ENCODE data around the gene CADPS. TPM values are rescaled to one million over a fixed set of nuclear protein-coding genes. Genes with fewer than 3 reads are reported as not detected.

The CADPS gene
- polyA plus RNA-seq, 1 experiment, result 0.12 TPM

- Histone ChIP-seq H3K4me3 (ENCODE audit: low read depth, low read length) (no peak overlapping the region), H3K27ac (ENCODE audit: low read depth, low read length) (no peak overlapping the region), H3K27me3 (ENCODE audit: control insufficient read depth, insufficient read depth, low read length) (peaks cover 77% of the 10 kb centered on the region), H3K9me3 (ENCODE audit: control insufficient read depth, insufficient read depth, low read length) (peaks cover 7% of the 10 kb centered on the region; the same call in 1 of the 2 replicates)
- ChIA-PET CTCF (no interaction called here), POLR2A (no interaction called here)
- DNase-seq (ENCODE audit: low read depth, low spot score), result no peak
- TF ChIP-seq, protein P1, sequence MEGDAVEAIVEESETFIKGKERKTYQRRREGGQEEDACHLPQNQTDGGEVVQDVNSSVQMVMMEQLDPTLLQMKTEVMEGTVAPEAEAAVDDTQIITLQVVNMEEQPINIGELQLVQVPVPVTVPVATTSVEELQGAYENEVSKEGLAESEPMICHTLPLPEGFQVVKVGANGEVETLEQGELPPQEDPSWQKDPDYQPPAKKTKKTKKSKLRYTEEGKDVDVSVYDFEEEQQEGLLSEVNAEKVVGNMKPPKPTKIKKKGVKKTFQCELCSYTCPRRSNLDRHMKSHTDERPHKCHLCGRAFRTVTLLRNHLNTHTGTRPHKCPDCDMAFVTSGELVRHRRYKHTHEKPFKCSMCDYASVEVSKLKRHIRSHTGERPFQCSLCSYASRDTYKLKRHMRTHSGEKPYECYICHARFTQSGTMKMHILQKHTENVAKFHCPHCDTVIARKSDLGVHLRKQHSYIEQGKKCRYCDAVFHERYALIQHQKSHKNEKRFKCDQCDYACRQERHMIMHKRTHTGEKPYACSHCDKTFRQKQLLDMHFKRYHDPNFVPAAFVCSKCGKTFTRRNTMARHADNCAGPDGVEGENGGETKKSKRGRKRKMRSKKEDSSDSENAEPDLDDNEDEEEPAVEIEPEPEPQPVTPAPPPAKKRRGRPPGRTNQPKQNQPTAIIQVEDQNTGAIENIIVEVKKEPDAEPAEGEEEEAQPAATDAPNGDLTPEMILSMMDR (IDR thresholded peaks at IDR 0.05; ENCODE audit: low read depth, low read length), result no peak
Measured at GRCh38 chr3:62379321-62379798, 495.9 kb downstream of the CADPS start.

- Histone ChIP-seq H3K27ac (ENCODE audit: low read depth, low read length) (no peak overlapping the region), H3K4me3 (ENCODE audit: low read depth, low read length) (no peak overlapping the region), H3K9me3 (ENCODE audit: control insufficient read depth, insufficient read depth, low read length) (peaks cover 7% of the 10 kb centered on the region; the same call in 1 of the 2 replicates), H3K27me3 (ENCODE audit: control insufficient read depth, insufficient read depth, low read length) (peaks cover 80% of the 10 kb centered on the region)
- DNase-seq (ENCODE audit: low read depth, low spot score), result no peak
- CTCF ChIA-PET, result no interaction called here
- POLR2A ChIA-PET, result no interaction called here
- TF ChIP-seq, protein P1 (IDR thresholded peaks at IDR 0.05; ENCODE audit: low read depth, low read length), result no peak
Measured at GRCh38 chr3:62378921-62379320, 496.3 kb downstream of the CADPS start.

GRCh38 chr3:62378311-62378789 is 496.9 kb downstream of the CADPS start:
- peaks cover 85% of the 10 kb centered on the region for H3K27me3 ChIP-seq (ENCODE audit: control insufficient read depth, insufficient read depth, low read length)
- DNase-seq (ENCODE audit: low read depth, low spot score), result no peak
- TF ChIP-seq, protein P1 (IDR thresholded peaks at IDR 0.05; ENCODE audit: low read depth, low read length), result no peak
- ChIA-PET POLR2A (no interaction called here), CTCF (no interaction called here)
- no peak overlapping the region for H3K4me3 ChIP-seq (ENCODE audit: low read depth, low read length)
- no peak overlapping the region for H3K27ac ChIP-seq (ENCODE audit: low read depth, low read length)
- peaks cover 7% of the 10 kb centered on the region; the same call in 1 of the 2 replicates for H3K9me3 ChIP-seq (ENCODE audit: control insufficient read depth, insufficient read depth, low read length)

DNA sequence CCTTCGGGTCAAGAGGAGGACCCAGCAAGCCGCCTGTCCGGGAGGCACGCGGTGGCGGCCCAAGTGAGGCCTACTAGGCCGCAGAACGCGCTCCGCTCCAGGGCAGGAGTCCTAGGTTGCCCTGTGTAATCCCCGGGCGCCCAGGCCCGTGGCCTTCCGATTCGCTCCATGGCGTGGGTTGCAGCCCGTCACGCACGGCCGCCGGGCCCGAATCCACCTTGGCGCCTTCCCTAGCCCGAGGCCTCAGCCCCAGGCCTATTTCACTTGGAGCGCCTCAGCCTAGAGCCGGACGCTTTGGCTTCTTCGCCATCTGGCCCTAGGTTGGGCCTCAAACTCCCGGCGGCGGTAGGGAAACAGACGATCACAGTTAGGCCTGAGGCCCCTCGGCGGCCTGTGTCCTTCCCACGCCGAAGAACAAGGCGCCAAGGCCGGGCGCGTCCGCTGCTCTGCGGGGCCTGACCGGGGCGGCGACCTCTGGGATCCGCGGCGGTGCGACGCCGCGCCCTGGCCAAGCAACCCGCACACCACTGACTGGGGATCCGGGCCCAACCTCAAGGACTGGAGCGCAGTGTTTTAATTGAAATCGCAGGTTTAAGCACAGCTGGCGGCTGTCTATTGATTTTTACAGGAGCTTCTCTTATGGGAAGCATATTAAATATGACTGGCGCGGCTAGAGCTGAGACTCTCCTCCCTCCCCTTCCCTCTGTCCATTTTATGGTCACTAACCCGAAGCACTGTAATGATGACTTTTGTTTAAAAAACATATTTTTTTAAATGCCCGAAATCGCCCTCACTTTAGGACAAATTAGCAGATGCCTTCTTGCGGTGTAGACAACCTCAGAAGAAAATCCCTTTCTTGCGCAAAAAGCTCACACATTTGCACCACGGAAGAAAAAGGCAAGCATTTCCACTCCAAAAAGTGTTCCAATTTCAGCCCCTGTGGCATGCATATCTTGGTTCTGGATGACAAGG is 498.0 kb downstream of the CADPS start:
- ChIA-PET CTCF (no interaction called here), POLR2A (no interaction called here)
- DNase-seq (ENCODE audit: low read depth, low spot score), result no peak
- H3K27ac ChIP-seq (ENCODE audit: low read depth, low read length), result no peak overlapping the region
- H3K9me3 ChIP-seq (ENCODE audit: control insufficient read depth, insufficient read depth, low read length), result peaks cover 7% of the 10 kb centered on the region; the same call in 1 of the 2 replicates
- TF ChIP-seq, protein P1 (IDR thresholded peaks at IDR 0.05; ENCODE audit: low read depth, low read length), result no peak
- H3K27me3 ChIP-seq (ENCODE audit: control insufficient read depth, insufficient read depth, low read length), result peaks cover 95% of the 10 kb centered on the region
- H3K4me3 ChIP-seq (ENCODE audit: low read depth, low read length), result no peak overlapping the region

DNA sequence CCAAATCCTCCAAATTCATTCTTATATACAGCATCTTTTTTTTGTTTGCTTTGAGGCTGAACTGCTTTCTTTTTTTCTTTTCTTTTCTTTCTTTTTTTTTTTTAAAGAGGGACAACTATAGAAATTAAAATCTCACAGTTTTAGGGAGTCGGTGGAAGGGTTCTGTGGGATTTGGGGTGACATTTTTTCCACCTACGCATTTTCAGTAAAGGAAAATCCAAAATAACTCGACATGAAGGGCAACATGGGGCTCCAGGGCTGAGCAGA is 498.8 kb downstream of the CADPS start:
- Histone ChIP-seq H3K27me3 (ENCODE audit: control insufficient read depth, insufficient read depth, low read length) (peaks cover 95% of the 10 kb centered on the region), H3K4me3 (ENCODE audit: low read depth, low read length) (no peak overlapping the region)

More for the DNA sequence above, 498.8 kb downstream of the CADPS start:
- TF ChIP-seq, protein P1 (IDR thresholded peaks at IDR 0.05; ENCODE audit: low read depth, low read length), result no peak
- Histone ChIP-seq H3K9me3 (ENCODE audit: control insufficient read depth, insufficient read depth, low read length) (peaks cover 8% of the 10 kb centered on the region; the same call in 1 of the 2 replicates), H3K27ac (ENCODE audit: low read depth, low read length) (no peak overlapping the region)
- DNase-seq (ENCODE audit: low read depth, low spot score), result no peak
- ChIA-PET CTCF (no interaction called here), POLR2A (no interaction called here)
